SU-DHL-6 (cell line): ENCODE measurements around the gene ALS2CL.

ENCODE experiments used
- CTCF ChIP-seq: fragments of 200-600 bp; sonication (generic); IDR thresholded peaks from one replicate; pipeline ENCODE4 v1.5.1; 2017; ENCODE audit warnings: antibody characterized with exemption, mild to moderate bottlenecking, low read length, moderate library complexity; ENCODE audit not compliant: insufficient read depth, poor library complexity, severe bottlenecking
- EZH2phosphoT487 ChIP-seq: fragments of 200-600 bp; sonication (generic), shearing (Covaris generic); conservative IDR thresholded peaks from 2 replicates; pipeline ENCODE4 v1.6.1; 2018; ENCODE audit warnings: mild to moderate bottlenecking, antibody characterized with exemption, low read length, moderate library complexity, mixed read lengths

GRCh38 chr3:46664188-46664970 lies 29.1 kb downstream of the ALS2CL start:
- no peak for TF ChIP-seq CTCF
- no peak for TF ChIP-seq EZH2phosphoT487
